Measurements from ENCODE around the gene CETN3. TPM values are rescaled to one million over a fixed set of nuclear protein-coding genes. Genes with fewer than 3 reads are reported as not detected.

CETN3 gene
- total and polyA plus RNA-seq, 9 of the 15 experiments (the other 6 are each of a cell fraction or from before 2014, with no cell fraction given): 43.3 to 113 (median 82.4) TPM

DNA sequence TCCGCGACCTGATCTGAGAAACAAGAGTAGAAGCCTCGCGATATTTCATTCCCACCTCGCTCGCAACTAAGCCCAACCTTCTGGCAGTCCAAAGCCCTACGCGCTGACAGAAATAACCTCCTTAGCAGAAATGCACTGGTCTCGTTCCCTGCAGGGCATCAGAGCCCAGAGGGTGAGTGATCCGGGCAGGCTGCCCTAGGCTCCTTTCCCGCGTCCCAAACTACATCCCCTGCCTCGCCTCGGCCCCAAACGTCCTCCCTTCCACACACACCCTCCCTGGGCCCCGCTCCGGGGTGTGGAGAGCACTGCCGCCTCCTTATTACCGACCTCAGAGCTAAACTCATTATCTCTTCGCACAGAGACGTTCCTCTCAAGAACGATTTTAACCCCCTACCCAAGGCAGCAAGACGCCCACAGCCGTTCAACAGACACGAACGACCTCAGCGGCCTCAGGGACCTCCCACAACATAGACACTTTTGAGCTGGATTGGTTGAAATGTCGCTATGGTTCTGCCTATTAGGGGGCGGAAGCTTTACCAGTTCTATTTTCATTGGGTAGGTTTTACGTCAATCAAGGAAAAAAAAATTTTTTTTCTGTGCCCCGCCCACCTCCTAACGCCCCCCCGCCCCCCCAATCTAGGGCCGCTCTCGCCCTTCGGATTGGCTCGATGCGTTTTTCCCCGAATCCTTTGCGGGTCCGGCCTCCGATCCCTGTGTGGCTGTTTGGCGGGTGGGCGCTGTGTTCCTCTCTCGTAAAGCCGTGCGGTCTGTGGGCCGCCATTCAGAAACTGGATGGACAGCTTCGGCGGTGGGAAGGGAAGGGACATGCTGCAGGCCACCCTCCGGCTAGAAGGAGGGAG lies at the start of gene CETN3 (continued):
- TF ChIP-seq RREB1 (CRISPR knock-in tag; IDR thresholded peaks at IDR 0.05) (no peak), ID3 (CRISPR knock-in tag; IDR thresholded peaks at IDR 0.05) (no peak), ID3 (tag; IDR thresholded peaks at IDR 0.05) (no peak), BRD9 (IDR thresholded peaks at IDR 0.05; ENCODE audit: low read depth, partially characterized antibody) (peak; percentile 85), FUS (optimal IDR thresholded peaks at IDR 0.05; ENCODE audit: low read depth, low read length) (no peak), ZEB2 (IDR thresholded peaks at IDR 0.05) (no peak), SMARCA5 (IDR thresholded peaks at IDR 0.05) (peak; percentile 45), KDM4B (IDR thresholded peaks at IDR 0.05; ENCODE audit: borderline replicate concordance in 2 of 2, low read depth in 1 of 2) (peak in 1 of 2 experiments; percentile 65; a peak in 1 of 4 replicates), EP300 (IDR thresholded peaks at IDR 0.05; ENCODE audit: low read length) (no peak), MYC (IDR thresholded peaks at IDR 0.05; ENCODE audit: low read depth, low read length) (peak; percentile 68), MYC (CRISPR knock-in tag; IDR thresholded peaks at IDR 0.05; ENCODE audit: borderline replicate concordance, low read depth) (peak; percentile 78; the same call in 1 of the 2 replicates), SMARCE1 (IDR thresholded peaks at IDR 0.05) (0 out of 2 replicates have a peak, but pooled peaks have one; percentile 23), TCF7 (IDR thresholded peaks at IDR 0.05; ENCODE audit: borderline replicate concordance) (peak; percentile 31; the same call in 1 of the 2 replicates), BACH1 (tag; IDR thresholded peaks at IDR 0.05) (no peak), NR4A1 (CRISPR knock-in tag; IDR thresholded peaks at IDR 0.05) (peak; percentile 19; the same call in 1 of the 2 replicates), NR4A1 (tag; IDR thresholded peaks at IDR 0.05) (no peak), GABPA (tag; conservative IDR thresholded peaks at IDR 0.05; ENCODE audit: low read depth) (0 out of 2 replicates have a peak, but pooled peaks have one; percentile 11)
- TF ChIP-seq, protein P1, sequence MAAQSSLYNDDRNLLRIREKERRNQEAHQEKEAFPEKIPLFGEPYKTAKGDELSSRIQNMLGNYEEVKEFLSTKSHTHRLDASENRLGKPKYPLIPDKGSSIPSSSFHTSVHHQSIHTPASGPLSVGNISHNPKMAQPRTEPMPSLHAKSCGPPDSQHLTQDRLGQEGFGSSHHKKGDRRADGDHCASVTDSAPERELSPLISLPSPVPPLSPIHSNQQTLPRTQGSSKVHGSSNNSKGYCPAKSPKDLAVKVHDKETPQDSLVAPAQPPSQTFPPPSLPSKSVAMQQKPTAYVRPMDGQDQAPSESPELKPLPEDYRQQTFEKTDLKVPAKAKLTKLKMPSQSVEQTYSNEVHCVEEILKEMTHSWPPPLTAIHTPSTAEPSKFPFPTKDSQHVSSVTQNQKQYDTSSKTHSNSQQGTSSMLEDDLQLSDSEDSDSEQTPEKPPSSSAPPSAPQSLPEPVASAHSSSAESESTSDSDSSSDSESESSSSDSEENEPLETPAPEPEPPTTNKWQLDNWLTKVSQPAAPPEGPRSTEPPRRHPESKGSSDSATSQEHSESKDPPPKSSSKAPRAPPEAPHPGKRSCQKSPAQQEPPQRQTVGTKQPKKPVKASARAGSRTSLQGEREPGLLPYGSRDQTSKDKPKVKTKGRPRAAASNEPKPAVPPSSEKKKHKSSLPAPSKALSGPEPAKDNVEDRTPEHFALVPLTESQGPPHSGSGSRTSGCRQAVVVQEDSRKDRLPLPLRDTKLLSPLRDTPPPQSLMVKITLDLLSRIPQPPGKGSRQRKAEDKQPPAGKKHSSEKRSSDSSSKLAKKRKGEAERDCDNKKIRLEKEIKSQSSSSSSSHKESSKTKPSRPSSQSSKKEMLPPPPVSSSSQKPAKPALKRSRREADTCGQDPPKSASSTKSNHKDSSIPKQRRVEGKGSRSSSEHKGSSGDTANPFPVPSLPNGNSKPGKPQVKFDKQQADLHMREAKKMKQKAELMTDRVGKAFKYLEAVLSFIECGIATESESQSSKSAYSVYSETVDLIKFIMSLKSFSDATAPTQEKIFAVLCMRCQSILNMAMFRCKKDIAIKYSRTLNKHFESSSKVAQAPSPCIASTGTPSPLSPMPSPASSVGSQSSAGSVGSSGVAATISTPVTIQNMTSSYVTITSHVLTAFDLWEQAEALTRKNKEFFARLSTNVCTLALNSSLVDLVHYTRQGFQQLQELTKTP (IDR thresholded peaks at IDR 0.05; ENCODE audit: low read depth in 1 of 2, partially characterized antibody in 2 of 2): peak in 1 of 2 experiments; percentile 60

Data from K562 (cell line).